H1 (cell line): Measurements from ENCODE around the gene CTIF. TPM values are rescaled to one million over a fixed set of nuclear protein-coding genes. Genes with fewer than 3 reads are reported as not detected.
A peak's percentile ranks its signal among the peaks of the same experiment; 100 is the strongest.

Experiments
- CTCF ChIA-PET: fragments of 300-600 bp; sonication (Branson Sonifier 250); formaldehyde crosslinking; loops from one replicate; lab custom pipeline; 2021; ENCODE audit not compliant: partially characterized antibody; lab: Charles Lee
- POLR2A ChIA-PET: fragments of 300-600 bp; sonication (Branson Sonifier 250); formaldehyde crosslinking; loops from one replicate; lab custom pipeline; 2021; ENCODE audit warnings: inconsistent platforms; ENCODE audit not compliant: partially characterized antibody; lab: Charles Lee
- DNase-seq, 2 experiments: peaks; one replicate each; pipeline versions ENCODE4 v3.0.0 to v3.0.0-alpha.2; 2010 to 2022; ENCODE audit warnings: low spot score in 2 of 2, low read depth in 1 of 2, mixed read lengths in 1 of 2
- FAIRE-seq: peaks from 2 replicates; lab custom pipeline; 2011; peaks lifted over from hg19 to GRCh38; lab: Jason Lieb, UNC
- H2AFZ ChIP-seq: 2 replicates; pipeline ENCODE4 v1.8.1; 2012; ENCODE audit warnings: low read length, inconsistent platforms
- H2AK5ac ChIP-seq: 2 replicates; pipeline ENCODE4 v1.6.1; 2013; ENCODE audit warnings: low read depth, low read length
- H2BK120ac ChIP-seq: replicated peaks from 2 replicates; pipeline ENCODE3; 2013; ENCODE audit warnings: low read depth, low read length, inconsistent platforms
- H2BK12ac ChIP-seq: 2 replicates; pipeline ENCODE4 v1.6.1; 2013; ENCODE audit warnings: low read depth, low read length
- H2BK15ac ChIP-seq: 2 replicates; pipeline ENCODE4 v1.6.1; 2013; ENCODE audit warnings: low read length
- H2BK20ac ChIP-seq: 2 replicates; pipeline ENCODE4 v1.6.1; 2013; ENCODE audit warnings: low read length
- H2BK5ac ChIP-seq: 2 replicates; pipeline ENCODE4 v1.6.1; 2013; ENCODE audit warnings: low read depth, low read length
- H3K14ac ChIP-seq: 2 replicates; pipeline ENCODE4 v1.6.1; 2013; ENCODE audit warnings: inconsistent platforms; ENCODE audit not compliant: insufficient read length
- H3K18ac ChIP-seq: 2 replicates; pipeline ENCODE4 v1.6.1; 2013; ENCODE audit warnings: low read length; ENCODE audit errors: extremely low read depth
- H3K23ac ChIP-seq: 2 replicates; pipeline ENCODE4 v1.6.1; 2013; ENCODE audit warnings: inconsistent platforms; ENCODE audit not compliant: insufficient read length
- H3K23me2 ChIP-seq: 2 replicates; pipeline ENCODE4 v1.6.1; 2013; ENCODE audit warnings: low read depth, low read length
- H3K27ac ChIP-seq: 2 replicates; pipeline ENCODE4 v1.6.1; 2011; ENCODE audit warnings: low read depth, low read length, inconsistent platforms
- H3K27me3 ChIP-seq, 4 experiments: replicated peaks in 1 of 4; 1 replicate in 1 of 4; 2 replicates in 3 of 4; pipeline versions ENCODE4 v1.6.1 to v1.8.1; 2011 to 2013; ENCODE audit warnings: low read length in 3 of 4, mild to moderate bottlenecking in 3 of 4, inconsistent platforms in 2 of 4, mixed read lengths in 2 of 4, moderate library complexity in 1 of 4; ENCODE audit not compliant: control insufficient read depth in 3 of 4, insufficient read depth in 3 of 4; ENCODE audit errors: extremely low read depth in 1 of 4
- H3K36me3 ChIP-seq, 4 experiments: 2 replicates each; pipeline versions ENCODE4 v1.6.1 to v1.8.1; 2011 to 2013; ENCODE audit warnings: mild to moderate bottlenecking in 4 of 4, low read length in 3 of 4, moderate library complexity in 2 of 4, control low read depth in 1 of 4, inconsistent platforms in 1 of 4; ENCODE audit not compliant: insufficient read depth in 4 of 4, control insufficient read depth in 2 of 4
- H3K4ac ChIP-seq: replicated peaks from 2 replicates; pipeline ENCODE3; 2013; ENCODE audit warnings: low read length, low read depth, mixed read lengths, inconsistent platforms; ENCODE audit not compliant: insufficient read length
- H3K4me1 ChIP-seq, 4 experiments: replicated peaks in 1 of 4; 1 replicate in 1 of 4; 2 replicates in 3 of 4; pipeline versions ENCODE4 v1.6.1 to v1.8.1; 2011 to 2013; ENCODE audit warnings: low read length in 3 of 4, inconsistent platforms in 2 of 4, mixed read lengths in 1 of 4; ENCODE audit not compliant: insufficient read depth in 4 of 4, control insufficient read depth in 3 of 4
- H3K4me2 ChIP-seq, 2 experiments: 2 replicates each; pipeline versions ENCODE4 v1.6.1 to v1.8.1; 2011 to 2013; ENCODE audit warnings: low read depth in 2 of 2, low read length in 2 of 2, control low read depth in 1 of 2, inconsistent platforms in 1 of 2, mild to moderate bottlenecking in 1 of 2; ENCODE audit not compliant: insufficient read depth in 1 of 2
- H3K4me3 ChIP-seq, 4 experiments: fragments of 200-600, 300-600 bp in 1 of 4; sonication (generic), shearing (Covaris generic), sonication (Bioruptor Twin) in 1 of 4; 2 replicates each; pipeline versions ENCODE4 v1.5.1 to v1.8.1; 2011 to 2016; ENCODE audit warnings: low read length in 4 of 4, low read depth in 3 of 4, control low read depth in 2 of 4, inconsistent platforms in 2 of 4, mild to moderate bottlenecking in 2 of 4, mixed read lengths in 1 of 4, moderate library complexity in 1 of 4; ENCODE audit not compliant: insufficient read depth in 2 of 4; ENCODE audit errors: extremely low read depth in 1 of 4
- H3K56ac ChIP-seq: replicated peaks from 2 replicates; pipeline ENCODE3; 2013; ENCODE audit warnings: low read depth, mild to moderate bottlenecking, mixed read lengths, low read length, inconsistent platforms; ENCODE audit not compliant: insufficient read length
- H3K79me1 ChIP-seq: 2 replicates; pipeline ENCODE4 v1.6.1; 2013; ENCODE audit warnings: low read depth, low read length, control low read depth
- H3K79me2 ChIP-seq, 2 experiments: 2 replicates each; pipeline versions ENCODE4 v1.6.1 to v1.8.1; 2012 to 2013; ENCODE audit warnings: low read length in 2 of 2, mild to moderate bottlenecking in 2 of 2, inconsistent platforms in 1 of 2; ENCODE audit not compliant: insufficient read depth in 2 of 2, control insufficient read depth in 1 of 2
- H3K9ac ChIP-seq, 4 experiments: replicated peaks in 1 of 4; 1 replicate in 1 of 4; 2 replicates in 3 of 4; pipeline versions ENCODE4 v1.6.1 to v1.8.1; 2011 to 2013; ENCODE audit warnings: low read depth in 3 of 4, low read length in 3 of 4, control low read depth in 2 of 4, mild to moderate bottlenecking in 2 of 4, moderate library complexity in 2 of 4, inconsistent platforms in 1 of 4; ENCODE audit errors: extremely low read depth in 1 of 4
- H3K9me3 ChIP-seq, 2 experiments: 2 replicates each; pipeline versions ENCODE4 v1.6.1 to v1.8.1; 2012 to 2013; ENCODE audit warnings: mild to moderate bottlenecking in 2 of 2, moderate library complexity in 2 of 2, control low read depth in 1 of 2, inconsistent platforms in 1 of 2, low read depth in 1 of 2, low read length in 1 of 2, mixed read lengths in 1 of 2; ENCODE audit not compliant: insufficient read depth in 2 of 2
- H4K20me1 ChIP-seq, 2 experiments: replicated peaks in 1 of 2; 2 replicates each; pipeline versions ENCODE3 to v1.8.1; 2011 to 2013; ENCODE audit warnings: inconsistent platforms in 2 of 2, low read length in 2 of 2, mild to moderate bottlenecking in 1 of 2; ENCODE audit not compliant: insufficient read depth in 2 of 2, control insufficient read depth in 1 of 2
- H4K5ac ChIP-seq: 2 replicates; pipeline ENCODE4 v1.6.1; 2013; ENCODE audit warnings: low read length, low read depth, mixed read lengths, inconsistent platforms; ENCODE audit not compliant: insufficient read length
- H4K8ac ChIP-seq: 2 replicates; pipeline ENCODE4 v1.8.0; 2013; ENCODE audit warnings: mild to moderate bottlenecking, moderate library complexity, low read length, inconsistent platforms; ENCODE audit not compliant: insufficient read depth; ENCODE audit errors: extremely low read depth
- H4K91ac ChIP-seq: replicated peaks from 2 replicates; pipeline ENCODE3; 2013; ENCODE audit warnings: low read length, mixed read lengths, inconsistent platforms; ENCODE audit not compliant: insufficient read length
- CREB1 ChIP-seq: IDR thresholded peaks from 2 replicates; pipeline ENCODE4 v1.6.1; 2012; ENCODE audit warnings: inconsistent platforms
- EP300 ChIP-seq, 2 experiments: IDR thresholded peaks; 1 replicate in 1 of 2; 2 replicates in 1 of 2; pipeline ENCODE4 v1.6.1; 2011 to 2012; ENCODE audit warnings: low read depth in 2 of 2, low read length in 2 of 2, mild to moderate bottlenecking in 2 of 2, borderline replicate concordance in 1 of 2, inconsistent platforms in 1 of 2, moderate library complexity in 1 of 2
- RBBP5 ChIP-seq: IDR thresholded peaks from 2 replicates; pipeline ENCODE4 v1.7.1; 2012; ENCODE audit warnings: low read depth, mild to moderate bottlenecking, inconsistent platforms, low read length, moderate library complexity, borderline replicate concordance
- SIX5 ChIP-seq: IDR thresholded peaks from 2 replicates; pipeline ENCODE4 v1.6.1; 2011; ENCODE audit warnings: mild to moderate bottlenecking, low read depth, low read length
- SP2 ChIP-seq: IDR thresholded peaks from 2 replicates; pipeline ENCODE4 v1.6.1; 2012; ENCODE audit warnings: mild to moderate bottlenecking, low read length, inconsistent platforms
- TAF1 ChIP-seq: IDR thresholded peaks from 2 replicates; pipeline ENCODE4 v1.6.1; 2011; ENCODE audit warnings: mild to moderate bottlenecking, low read depth, low read length
- TAF7 ChIP-seq: optimal IDR thresholded peaks from 2 replicates; pipeline ENCODE3; 2011; ENCODE audit warnings: low read depth, mild to moderate bottlenecking, inconsistent platforms, low read length, moderate library complexity, borderline replicate concordance
- ZNF274 ChIP-seq: IDR thresholded peaks from 2 replicates; pipeline ENCODE4 v1.7.0; 2012; ENCODE audit warnings: low read length, borderline replicate concordance; ENCODE audit errors: extremely low read depth
- WGBS, 2 experiments: shearing (Covaris generic) in 1 of 2; methylation state at CpG; one replicate each; pipeline versions ENCODE4 v1.1.6 to v1.1.7; 2013 to 2015; ENCODE audit warnings: low lambda C conversion rate in 2 of 2, mixed read lengths in 2 of 2, inconsistent platforms in 1 of 2, low coverage in 1 of 2, missing lambda C conversion rate in 1 of 2; ENCODE audit not compliant: insufficient replicate concordance in 2 of 2, insufficient coverage in 1 of 2, insufficient read length in 1 of 2; ENCODE audit errors: extremely low coverage in 1 of 2, missing lambda C conversion rate in 1 of 2; 5-methylcytosine and 5-hydroxymethylcytosine counted together
- polyA plus RNA-seq, 7 experiments: library from polyadenylated mRNA; depleted of rRNA in 3 of 7; stranded (reverse) in 5 of 7; unstranded in 2 of 7; fragments of >200 nt in 5 of 7; fragments of 200-250 nt in 2 of 7; gene quantifications; 1 replicate in 5 of 7; 2 replicates in 1 of 7; 4 replicates in 1 of 7; pipeline versions ENCODE4 v1.2.1 to v1.2.3, GENCODE V29; 2011 to 2013; ENCODE audit warnings: missing spikeins in 2 of 7, mixed read lengths in 2 of 7
- total RNA-seq: library from RNA; stranded (reverse); fragmentation: NEBNext Ultra II Directional; extraction: Animal tissue kit (Norgen Biotek cat#: 25700); gene quantifications from 2 replicates; pipeline ENCODE4 v1.2.1, GENCODE V29; 2021

CTIF gene
- total and polyA plus RNA-seq, 2 of the 8 experiments (the other 6 are each of a cell fraction or from before 2014, with no cell fraction given): 9.0 to 17.8 TPM

DNA sequence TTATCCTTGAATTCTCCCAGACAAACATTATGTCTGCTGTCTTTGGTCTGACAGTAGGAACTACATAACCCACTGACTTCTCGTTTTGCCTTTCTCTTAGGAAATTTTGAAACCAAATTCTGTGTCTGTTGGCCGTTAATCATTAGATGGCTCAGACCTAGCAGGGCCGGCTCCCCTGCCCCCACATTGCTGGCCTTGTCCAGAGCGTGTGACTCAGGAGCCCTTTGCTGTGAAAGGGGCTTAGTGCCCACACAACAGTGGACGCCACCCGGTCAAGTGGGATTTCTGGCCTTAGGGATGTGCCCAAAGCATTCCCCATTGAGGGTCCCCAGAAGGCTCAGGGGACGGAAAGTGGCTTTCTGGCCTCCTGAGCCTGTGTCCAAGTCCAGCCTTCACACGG is 137.5 kb downstream of the CTIF start:
- Histone ChIP-seq H3K23me2 (no peaks in the 10 kb centered on the region), H3K79me1 (no peaks in the 10 kb centered on the region), H3K79me2 (no peaks in the 10 kb centered on the region), H3K36me3 (peaks cover 0 to under 1% (median 0%) of the 10 kb centered on the region in 4 experiments; a peak in 1 of 8 replicates), H3K9me3 (peaks cover under 1 to 2% of the 10 kb centered on the region in 2 experiments; a peak in 1 of 4 replicates), H3K4me1 (peaks cover 0 to 3% (median under 1%) of the 10 kb centered on the region in 4 experiments; a peak in 2 of 7 replicates), H4K20me1 (no peaks in the 10 kb centered on the region), H4K5ac (no peak overlapping the region), H2AFZ (no peak overlapping the region), H3K23ac (no peak overlapping the region), H2BK5ac (no peak overlapping the region), H2BK120ac (no peak overlapping the region), H2BK15ac (no peak overlapping the region), H4K8ac (no peak overlapping the region), H2BK20ac (no peak overlapping the region), H3K4me3 (no peak overlapping the region), H3K27ac (no peak overlapping the region), H3K27me3 (no peaks in the 10 kb centered on the region), H2AK5ac (peak overlapping the region; percentile 4; the same call in 1 of the 2 replicates), H4K91ac (no peak overlapping the region), H3K18ac (no peak overlapping the region), H3K4ac (no peak overlapping the region), H3K14ac (no peak overlapping the region), H3K4me2 (no peak overlapping the region), H2BK12ac (0 out of 2 replicates have a peak overlapping the region, but pooled peaks have one; percentile 68), H3K56ac (no peak overlapping the region), H3K9ac (no peak overlapping the region)
- DNase-seq (no peak), FAIRE-seq (no peak)
- TF ChIP-seq RBBP5 (no peak), TAF7 (no peak), ZNF274 (no peak), SIX5 (no peak), CREB1 (no peak), SP2 (no peak), TAF1 (no peak), EP300 (IDR thresholded peaks at IDR 0.05; ENCODE audit: borderline replicate concordance in 1 of 2, low read depth in 2 of 2, low read length in 2 of 2) (no peak)
- WGBS, 2 experiments: 92% methylated on average over 7 of the region's 8 CpGs; no CpG with 5 or more reads in 1 of the 2 experiments
- CTCF ChIA-PET: interaction anchor here (0.6 to 4.3 kb wide), 26 partner anchors 10 to 1166 kb away, joined by 3 to 27 read pairs (median 4); no protein-coding TSS in a partner anchor
- POLR2A ChIA-PET: no interaction called here
